HEK293 (cell line): ENCODE data around the gene CDKAL1.
A peak's percentile ranks its signal among the peaks of the same experiment; 100 is the strongest.

ENCODE experiments used
- CTCF ChIA-PET: fragments of 350-600 bp; formaldehyde crosslinking; extraction: SDS; loops from one replicate; lab custom pipeline; 2021; ENCODE audit warnings: antibody characterized with exemption; lab: Yijun Ruan, JAX
- POLR2A ChIA-PET: fragments of 300-600 bp; formaldehyde crosslinking; extraction: SDS; loops from one replicate; lab custom pipeline; 2020; ENCODE audit warnings: antibody characterized with exemption, inconsistent platforms; lab: Yijun Ruan, JAX
- H3K27ac ChIP-seq: fragments of 200-500 bp; sonication (Bioruptor generic); 2 replicates; pipeline ENCODE4 v1.5.1; 2014; ENCODE audit warnings: low read depth, low read length, control low read depth, inconsistent platforms; ENCODE audit errors: extremely low read depth
- H3K36me3 ChIP-seq, 2 experiments: fragments of 200-500 bp in 1 of 2; sonication (Bioruptor generic) in 1 of 2; 1 replicate in 1 of 2; 2 replicates in 1 of 2; pipeline ENCODE4 v1.5.1; 2014 to 2017; ENCODE audit warnings: inconsistent platforms in 2 of 2, low read length in 2 of 2; ENCODE audit not compliant: control insufficient read depth in 2 of 2, insufficient read depth in 1 of 2
- H3K4me1 ChIP-seq: fragments of 200-500 bp; sonication (Bioruptor generic); 2 replicates; pipeline ENCODE4 v1.5.1; 2014; ENCODE audit warnings: mild to moderate bottlenecking, low read length, inconsistent platforms; ENCODE audit not compliant: control insufficient read depth, insufficient read depth
- H3K4me3 ChIP-seq: 2 replicates; pipeline ENCODE4 v1.5.1; 2011; ENCODE audit warnings: low read depth, mild to moderate bottlenecking, control low read depth, low read length, moderate library complexity
- H3K9me3 ChIP-seq: fragments of 200-500 bp; sonication (Bioruptor generic); 2 replicates; pipeline ENCODE4 v1.5.1; 2014; ENCODE audit warnings: low read depth, low read length, inconsistent platforms; ENCODE audit not compliant: control insufficient read depth, insufficient read depth
- FEZF1 ChIP-seq: fragments of 450-650 bp; formaldehyde crosslinking; IDR thresholded peaks from 2 replicates; pipeline ENCODE4 v1.5.1; 2016; ENCODE audit warnings: missing biosample characterization, missing genetic modification characterization
- GFI1B ChIP-seq: fragments of 450-650 bp; formaldehyde crosslinking; IDR thresholded peaks from 2 replicates; pipeline ENCODE4 v1.5.1; 2016; ENCODE audit warnings: missing biosample characterization, missing genetic modification characterization
- KLF16 ChIP-seq: fragments of 450-650 bp; formaldehyde crosslinking; IDR thresholded peaks from 2 replicates; pipeline ENCODE4 v1.5.1; 2017; ENCODE audit warnings: missing biosample characterization, missing genetic modification characterization
- KLF8 ChIP-seq: fragments of 450-650 bp; formaldehyde crosslinking; IDR thresholded peaks from 2 replicates; pipeline ENCODE4 v1.5.1; 2016; ENCODE audit warnings: missing biosample characterization, missing genetic modification characterization
- MEIS1 ChIP-seq: sonication (generic); formaldehyde crosslinking; IDR thresholded peaks from 2 replicates; pipeline ENCODE4 v1.8.1; 2022; ENCODE audit warnings: missing genetic modification reagents, mild to moderate bottlenecking, borderline replicate concordance
- MYNN ChIP-seq: fragments of 450-650 bp; formaldehyde crosslinking; IDR thresholded peaks from 2 replicates; pipeline ENCODE4 v1.5.1; 2016; ENCODE audit warnings: missing biosample characterization, missing genetic modification characterization, borderline replicate concordance
- ZBTB48 ChIP-seq: fragments of 450-650 bp; formaldehyde crosslinking; IDR thresholded peaks from 2 replicates; pipeline ENCODE4 v1.5.1; 2016; ENCODE audit warnings: missing biosample characterization, missing genetic modification characterization
- ZFHX2 ChIP-seq: fragments of 450-650 bp; formaldehyde crosslinking; conservative IDR thresholded peaks from 2 replicates; pipeline ENCODE4 v1.5.1; 2016; ENCODE audit warnings: missing biosample characterization, missing genetic modification characterization
- ZNF169 ChIP-seq: fragments of 450-650 bp; formaldehyde crosslinking; IDR thresholded peaks from 2 replicates; pipeline ENCODE4 v1.5.1; 2016; ENCODE audit warnings: missing biosample characterization, missing genetic modification characterization
- ZNF292 ChIP-seq: fragments of 450-650 bp; formaldehyde crosslinking; IDR thresholded peaks from 2 replicates; pipeline ENCODE4 v1.5.1; 2016; ENCODE audit warnings: low read depth, missing biosample characterization, missing genetic modification characterization, borderline replicate concordance
- ZNF341 ChIP-seq: fragments of 450-650 bp; formaldehyde crosslinking; IDR thresholded peaks from 2 replicates; pipeline ENCODE4; 2016; ENCODE audit warnings: low read depth, missing biosample characterization, missing genetic modification characterization
- ZNF433 ChIP-seq: fragments of 450-650 bp; formaldehyde crosslinking; IDR thresholded peaks from 2 replicates; pipeline ENCODE4 v1.5.1; 2016; ENCODE audit warnings: missing biosample characterization, missing genetic modification characterization, low read depth
- ZNF530 ChIP-seq: fragments of 450-650 bp; formaldehyde crosslinking; IDR thresholded peaks from 2 replicates; pipeline ENCODE4 v1.5.1; 2016; ENCODE audit warnings: low read depth, missing biosample characterization, missing genetic modification characterization
- ZNF571 ChIP-seq: fragments of 450-650 bp; formaldehyde crosslinking; IDR thresholded peaks from 2 replicates; pipeline ENCODE4 v1.5.0; 2017; ENCODE audit warnings: missing biosample characterization, missing genetic modification characterization
- ZNF585B ChIP-seq: fragments of 450-650 bp; formaldehyde crosslinking; IDR thresholded peaks from 2 replicates; pipeline ENCODE4 v1.5.1; 2016; ENCODE audit warnings: missing biosample characterization, missing genetic modification characterization
- ZNF623 ChIP-seq: fragments of 450-650 bp; formaldehyde crosslinking; IDR thresholded peaks from 2 replicates; pipeline ENCODE4 v1.5.1; 2016; ENCODE audit warnings: missing biosample characterization, missing genetic modification characterization
- ZNF658 ChIP-seq: fragments of 450-650 bp; formaldehyde crosslinking; IDR thresholded peaks from 2 replicates; pipeline ENCODE4; 2016; ENCODE audit warnings: missing biosample characterization, missing genetic modification characterization
- ZNF701 ChIP-seq: fragments of 450-650 bp; formaldehyde crosslinking; IDR thresholded peaks from 2 replicates; pipeline ENCODE4 v1.5.1; 2016; ENCODE audit warnings: missing biosample characterization, missing genetic modification characterization
- ZNF747 ChIP-seq: fragments of 450-650 bp; formaldehyde crosslinking; IDR thresholded peaks from 2 replicates; pipeline ENCODE4 v1.5.1; 2016; ENCODE audit warnings: missing biosample characterization, missing genetic modification characterization
- ZNF837 ChIP-seq: fragments of 450-650 bp; formaldehyde crosslinking; IDR thresholded peaks from 2 replicates; pipeline ENCODE4 v1.5.1; 2016; ENCODE audit warnings: missing biosample characterization, missing genetic modification characterization
- ZSCAN23 ChIP-seq: fragments of 450-650 bp; formaldehyde crosslinking; IDR thresholded peaks from 2 replicates; pipeline ENCODE4 v1.5.1; 2016; ENCODE audit warnings: missing biosample characterization, missing genetic modification characterization
- TF ChIP-seq, protein P1 (sequence below): fragments of 450-650 bp; formaldehyde crosslinking; IDR thresholded peaks from 2 replicates; pipeline ENCODE4 v1.5.1; 2017; ENCODE audit warnings: missing biosample characterization, mild to moderate bottlenecking, missing genetic modification characterization, moderate library complexity
- TF ChIP-seq, protein P2 (sequence below): fragments of 450-650 bp; formaldehyde crosslinking; IDR thresholded peaks from 2 replicates; pipeline ENCODE4 v1.5.1; 2016; ENCODE audit warnings: missing biosample characterization, missing genetic modification characterization
- TF ChIP-seq, protein P3 (sequence below): fragments of 450-650 bp; formaldehyde crosslinking; optimal IDR thresholded peaks from 2 replicates; pipeline ENCODE3; 2016; ENCODE audit warnings: missing biosample characterization, mild to moderate bottlenecking, missing genetic modification characterization
- TF ChIP-seq, protein P4 (sequence below): fragments of 450-650 bp; formaldehyde crosslinking; IDR thresholded peaks from 2 replicates; pipeline ENCODE4 v1.5.1; 2017; ENCODE audit warnings: missing biosample characterization, missing genetic modification characterization

Gene CDKAL1

DNA sequence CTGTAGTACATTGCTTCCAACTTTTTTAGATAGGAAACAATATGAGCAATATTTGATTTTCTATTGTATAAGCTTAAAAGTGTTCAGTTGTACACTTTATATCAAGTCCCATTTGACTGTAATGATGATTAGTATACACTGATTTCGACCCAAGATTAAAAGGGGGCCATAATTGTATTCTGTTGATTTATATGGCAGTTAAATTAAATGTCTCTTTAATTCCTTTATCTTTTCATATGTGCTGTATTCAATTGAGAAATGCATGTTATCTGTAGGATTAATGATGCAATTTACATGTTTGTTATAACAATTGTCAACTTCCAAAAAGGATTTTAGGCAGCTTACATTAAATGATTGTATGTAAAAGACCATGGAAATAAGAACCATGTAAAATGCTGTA, 317.5 kb downstream of the CDKAL1 start:
- H3K4me1 ChIP-seq = no peaks in the 10 kb centered on the region; the same call in 1 of the 2 replicates
- no peak for TF ChIP-seq ZNF169
- TF ChIP-seq FEZF1 = peak; percentile 23; the same call in 1 of the 2 replicates
- TF ChIP-seq KLF8 (tag by site-specific recombination) = no peak
- TF ChIP-seq, all 188 proteins: peak for 1
- Histone ChIP-seq H3K4me3 (no peak overlapping the region), H3K36me3 (no peaks in the 10 kb centered on the region), H3K9me3 (no peaks in the 10 kb centered on the region), H3K27ac (no peak overlapping the region)
- ChIA-PET POLR2A (no interaction called here), CTCF (interaction anchor here (0.6 to 1.1 kb wide), 3 partner anchors 212 to 738 kb away, joined by 3 read pairs; no protein-coding TSS in a partner anchor)

DNA sequence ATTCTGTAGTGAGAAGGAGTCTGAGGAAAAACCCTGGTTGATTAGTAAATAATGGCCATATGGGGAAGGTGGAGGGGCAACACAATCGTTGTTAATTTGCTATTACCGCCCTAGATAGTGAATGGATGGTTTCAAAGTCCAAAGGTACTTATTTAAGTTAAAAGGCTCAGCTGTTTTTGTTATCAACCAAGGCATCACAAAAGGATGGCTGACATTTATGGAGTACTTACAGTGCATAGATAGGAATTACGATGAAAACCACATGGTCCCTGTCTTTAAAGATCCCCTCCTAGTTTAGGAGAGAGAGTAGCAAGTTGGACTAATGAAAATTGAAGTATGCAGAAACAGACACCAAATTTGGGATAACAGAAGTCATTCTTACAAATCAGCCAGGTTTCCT, 319.6 kb downstream of the CDKAL1 start:
- Histone ChIP-seq H3K4me1 (no peaks in the 10 kb centered on the region), H3K9me3 (no peaks in the 10 kb centered on the region), H3K4me3 (no peak overlapping the region), H3K36me3 (no peaks in the 10 kb centered on the region), H3K27ac (no peak overlapping the region)
- ChIA-PET POLR2A (no interaction called here), CTCF (interaction anchor here (1.1 kb wide), 1 partner anchor 23 kb away, joined by 3 read pairs; no protein-coding TSS in a partner anchor)
- no peak for TF ChIP-seq ZNF701 (tag by site-specific recombination)
- no peak for TF ChIP-seq ZNF571 (tag by site-specific recombination)
- TF ChIP-seq ZNF292 (tag by site-specific recombination) = no peak
- no peak for TF ChIP-seq ZNF585B (tag by site-specific recombination)
- TF ChIP-seq ZFHX2 = no peak
- no peak for TF ChIP-seq ZNF530 (tag by site-specific recombination)
- no peak for TF ChIP-seq ZBTB48 (tag by site-specific recombination)
- TF ChIP-seq ZNF623 (tag by site-specific recombination) = no peak
- TF ChIP-seq KLF16 (tag by site-specific recombination) = no peak
- TF ChIP-seq ZSCAN23 (tag by site-specific recombination) = no peak
- TF ChIP-seq, protein P1, sequence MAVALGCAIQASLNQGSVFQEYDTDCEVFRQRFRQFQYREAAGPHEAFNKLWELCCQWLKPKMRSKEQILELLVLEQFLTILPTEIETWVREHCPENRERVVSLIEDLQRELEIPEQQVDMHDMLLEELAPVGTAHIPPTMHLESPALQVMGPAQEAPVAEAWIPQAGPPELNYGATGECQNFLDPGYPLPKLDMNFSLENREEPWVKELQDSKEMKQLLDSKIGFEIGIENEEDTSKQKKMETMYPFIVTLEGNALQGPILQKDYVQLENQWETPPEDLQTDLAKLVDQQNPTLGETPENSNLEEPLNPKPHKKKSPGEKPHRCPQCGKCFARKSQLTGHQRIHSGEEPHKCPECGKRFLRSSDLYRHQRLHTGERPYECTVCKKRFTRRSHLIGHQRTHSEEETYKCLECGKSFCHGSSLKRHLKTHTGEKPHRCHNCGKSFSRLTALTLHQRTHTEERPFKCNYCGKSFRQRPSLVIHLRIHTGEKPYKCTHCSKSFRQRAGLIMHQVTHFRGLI (tag by site-specific recombination) = no peak
- no peak for TF ChIP-seq ZNF433 (tag by site-specific recombination)

DNA sequence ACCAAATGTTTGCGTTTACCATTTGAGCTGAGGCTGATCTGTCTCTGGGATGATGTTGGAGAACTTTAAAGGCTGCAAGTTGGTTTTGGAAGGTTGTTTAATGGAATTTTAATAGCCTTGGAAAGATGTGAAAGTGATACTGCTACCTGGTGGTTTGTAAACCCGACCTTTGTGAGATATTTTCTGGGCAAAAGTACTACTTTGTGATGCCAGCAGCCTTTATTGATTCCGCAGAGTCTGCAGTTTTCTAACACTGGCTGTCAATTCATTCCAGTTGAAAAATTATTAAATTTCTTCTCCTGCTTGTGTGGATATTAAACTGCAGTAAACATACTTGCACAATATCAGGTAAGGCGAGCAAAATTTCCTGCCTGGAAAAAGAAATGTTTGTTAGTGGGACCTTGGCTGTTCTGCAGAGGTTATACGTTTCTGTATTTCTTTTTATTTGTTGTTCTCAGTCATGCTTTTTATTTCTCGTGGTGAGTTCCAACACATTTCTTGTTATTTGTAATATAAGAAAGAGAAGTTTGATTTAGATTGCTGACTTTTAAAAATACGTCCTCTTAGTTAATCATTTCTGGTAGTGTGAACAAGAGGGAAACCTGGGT, 322.5 kb downstream of the CDKAL1 start:
- Histone ChIP-seq H3K36me3 (no peaks in the 10 kb centered on the region), H3K27ac (no peak overlapping the region), H3K9me3 (no peaks in the 10 kb centered on the region), H3K4me3 (no peak overlapping the region), H3K4me1 (no peaks in the 10 kb centered on the region)
- ChIA-PET POLR2A (no interaction called here), CTCF (no interaction called here)
- TF ChIP-seq GFI1B (tag by site-specific recombination) (no peak), ZNF837 (tag by site-specific recombination) (no peak), ZNF292 (tag by site-specific recombination) (no peak), ZNF747 (tag by site-specific recombination) (no peak), MYNN (tag by site-specific recombination) (no peak), KLF8 (tag by site-specific recombination) (no peak), ZNF658 (tag by site-specific recombination) (no peak), ZNF341 (tag by site-specific recombination) (no peak), MEIS1 (CRISPR knock-in tag) (no peak)
- TF ChIP-seq, protein P2, sequence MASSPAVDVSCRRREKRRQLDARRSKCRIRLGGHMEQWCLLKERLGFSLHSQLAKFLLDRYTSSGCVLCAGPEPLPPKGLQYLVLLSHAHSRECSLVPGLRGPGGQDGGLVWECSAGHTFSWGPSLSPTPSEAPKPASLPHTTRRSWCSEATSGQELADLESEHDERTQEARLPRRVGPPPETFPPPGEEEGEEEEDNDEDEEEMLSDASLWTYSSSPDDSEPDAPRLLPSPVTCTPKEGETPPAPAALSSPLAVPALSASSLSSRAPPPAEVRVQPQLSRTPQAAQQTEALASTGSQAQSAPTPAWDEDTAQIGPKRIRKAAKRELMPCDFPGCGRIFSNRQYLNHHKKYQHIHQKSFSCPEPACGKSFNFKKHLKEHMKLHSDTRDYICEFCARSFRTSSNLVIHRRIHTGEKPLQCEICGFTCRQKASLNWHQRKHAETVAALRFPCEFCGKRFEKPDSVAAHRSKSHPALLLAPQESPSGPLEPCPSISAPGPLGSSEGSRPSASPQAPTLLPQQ = no peak
- TF ChIP-seq, protein P3, sequence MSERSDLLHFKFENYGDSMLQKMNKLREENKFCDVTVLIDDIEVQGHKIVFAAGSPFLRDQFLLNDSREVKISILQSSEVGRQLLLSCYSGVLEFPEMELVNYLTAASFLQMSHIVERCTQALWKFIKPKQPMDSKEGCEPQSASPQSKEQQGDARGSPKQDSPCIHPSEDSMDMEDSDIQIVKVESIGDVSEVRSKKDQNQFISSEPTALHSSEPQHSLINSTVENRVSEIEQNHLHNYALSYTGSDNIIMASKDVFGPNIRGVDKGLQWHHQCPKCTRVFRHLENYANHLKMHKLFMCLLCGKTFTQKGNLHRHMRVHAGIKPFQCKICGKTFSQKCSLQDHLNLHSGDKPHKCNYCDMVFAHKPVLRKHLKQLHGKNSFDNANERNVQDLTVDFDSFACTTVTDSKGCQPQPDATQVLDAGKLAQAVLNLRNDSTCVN (tag by site-specific recombination) = no peak
- TF ChIP-seq, protein P4, sequence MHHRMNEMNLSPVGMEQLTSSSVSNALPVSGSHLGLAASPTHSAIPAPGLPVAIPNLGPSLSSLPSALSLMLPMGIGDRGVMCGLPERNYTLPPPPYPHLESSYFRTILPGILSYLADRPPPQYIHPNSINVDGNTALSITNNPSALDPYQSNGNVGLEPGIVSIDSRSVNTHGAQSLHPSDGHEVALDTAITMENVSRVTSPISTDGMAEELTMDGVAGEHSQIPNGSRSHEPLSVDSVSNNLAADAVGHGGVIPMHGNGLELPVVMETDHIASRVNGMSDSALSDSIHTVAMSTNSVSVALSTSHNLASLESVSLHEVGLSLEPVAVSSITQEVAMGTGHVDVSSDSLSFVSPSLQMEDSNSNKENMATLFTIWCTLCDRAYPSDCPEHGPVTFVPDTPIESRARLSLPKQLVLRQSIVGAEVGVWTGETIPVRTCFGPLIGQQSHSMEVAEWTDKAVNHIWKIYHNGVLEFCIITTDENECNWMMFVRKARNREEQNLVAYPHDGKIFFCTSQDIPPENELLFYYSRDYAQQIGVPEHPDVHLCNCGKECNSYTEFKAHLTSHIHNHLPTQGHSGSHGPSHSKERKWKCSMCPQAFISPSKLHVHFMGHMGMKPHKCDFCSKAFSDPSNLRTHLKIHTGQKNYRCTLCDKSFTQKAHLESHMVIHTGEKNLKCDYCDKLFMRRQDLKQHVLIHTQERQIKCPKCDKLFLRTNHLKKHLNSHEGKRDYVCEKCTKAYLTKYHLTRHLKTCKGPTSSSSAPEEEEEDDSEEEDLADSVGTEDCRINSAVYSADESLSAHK (tag by site-specific recombination) = no peak
